GM19043 (cell line): ENCODE data around the gene PITHD1.
"Not testable (repeated sequence)": the region's sequence is repeated elsewhere in the genome, so short reads cannot be mapped to it uniquely, and the experiment has no call there.

Experiments
- ATAC-seq: cut with Tn5 transposase; IDR thresholded peaks from one replicate; pipeline ENCODE4 v1.9.1; 2021; ENCODE audit warnings: low read depth; ENCODE audit not compliant: unreplicated experiment

Gene PITHD1

DNA sequence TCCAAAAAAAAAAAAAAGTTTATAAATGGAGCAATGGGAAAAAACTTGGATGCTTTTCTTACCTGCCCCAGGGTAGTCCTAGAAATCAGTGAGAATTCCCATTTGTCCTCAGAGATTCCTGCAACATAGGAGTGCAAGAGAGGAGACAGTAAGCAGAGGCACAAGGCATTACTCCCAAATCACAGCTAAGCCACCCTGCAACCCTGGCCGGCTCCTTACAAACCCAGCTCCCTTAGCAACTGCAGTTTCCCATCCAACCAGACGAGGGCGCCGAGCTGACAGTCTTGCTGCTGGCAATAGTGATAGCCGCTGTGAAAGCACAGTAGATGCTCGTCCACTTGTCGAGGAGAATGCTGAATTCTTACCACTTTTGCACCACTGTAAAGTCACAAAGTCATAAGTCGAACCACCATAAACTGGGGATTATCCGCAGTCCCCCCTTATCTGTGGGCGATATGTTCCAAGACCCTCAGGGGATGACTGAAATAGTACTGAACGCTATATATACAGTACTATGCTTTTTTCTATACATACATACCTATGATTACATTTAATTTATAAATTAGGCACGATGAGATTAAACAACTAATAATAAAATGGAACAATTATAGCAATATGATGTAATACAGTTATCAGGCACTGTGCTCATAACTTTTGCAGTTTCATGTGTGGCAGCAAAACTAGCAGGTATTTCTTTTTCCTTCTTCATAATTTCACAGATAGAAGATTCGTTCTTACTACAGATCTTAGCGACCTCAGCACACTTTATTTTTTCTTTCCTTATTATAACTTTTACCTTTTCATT lies 6.0 kb upstream of the PITHD1 start:
- peak; percentile 51 for ATAC-seq

DNA sequence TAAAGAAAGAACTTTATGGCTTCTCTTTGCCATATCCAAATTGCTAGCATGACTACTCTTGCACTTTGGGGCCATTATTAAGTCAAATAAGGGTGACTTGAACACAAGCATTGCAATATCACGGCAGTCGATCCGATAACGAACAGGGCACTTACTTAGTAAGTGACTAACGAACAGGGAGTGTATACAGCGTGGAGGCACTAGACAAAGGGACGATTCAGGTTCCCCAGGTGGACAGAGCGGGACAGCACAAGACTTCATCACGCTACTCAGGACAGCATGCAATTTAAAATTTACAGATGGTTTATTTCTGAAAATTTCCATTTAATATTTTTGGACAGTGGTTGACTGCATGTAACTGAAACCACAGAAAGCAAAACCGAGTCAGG lies 5.4 kb upstream of the PITHD1 start:
- no peak for ATAC-seq

- no peak for ATAC-seq
Observed at GRCh38 chr1:23774174-23774880, 3.9 kb upstream of the PITHD1 start.

DNA sequence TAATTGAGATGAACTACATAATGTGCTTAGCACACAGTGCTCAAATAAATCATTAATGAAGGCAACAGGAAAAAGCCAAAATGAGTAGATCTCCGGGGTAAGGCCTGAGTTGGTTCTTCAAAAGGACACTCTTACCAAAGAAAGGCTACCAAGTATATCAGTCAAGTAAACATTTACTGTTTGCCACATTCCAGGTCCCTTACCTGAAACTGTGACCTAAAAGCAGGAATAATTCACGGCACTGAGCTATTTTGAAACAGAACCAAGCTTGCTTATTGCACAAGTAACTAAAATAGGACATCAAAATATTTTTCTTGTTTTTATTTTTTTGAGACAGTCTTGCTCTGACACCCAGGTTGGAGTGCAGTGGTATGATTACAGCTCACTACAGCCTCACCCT lies 2.0 kb upstream of the PITHD1 start:
- no peak for ATAC-seq

- no peak for ATAC-seq
Observed at GRCh38 chr1:23779826-23780371, 1.7 kb downstream of the PITHD1 start.

DNA sequence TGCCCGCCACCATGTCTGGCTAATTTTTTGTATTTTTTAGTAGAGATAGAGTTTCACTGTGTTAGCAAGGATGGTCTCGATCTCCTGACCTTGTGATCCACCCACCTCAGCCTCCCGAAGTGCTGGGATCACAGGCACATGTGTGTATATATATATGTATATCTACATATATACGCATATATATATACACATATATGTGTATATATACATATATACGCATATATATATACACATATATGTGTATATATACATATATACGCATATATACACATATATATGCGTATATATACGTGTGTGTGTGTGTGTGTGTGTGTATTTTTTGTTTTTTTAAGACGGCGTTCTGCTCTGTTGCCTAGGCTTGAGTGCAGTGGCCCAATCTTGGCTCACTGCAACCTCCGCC lies 4.9 kb downstream of the PITHD1 start:
- ATAC-seq, result not testable (repeated sequence)

- ATAC-seq, result no peak
Observed at GRCh38 chr1:23784846-23785245, 6.6 kb downstream of the PITHD1 start.

DNA sequence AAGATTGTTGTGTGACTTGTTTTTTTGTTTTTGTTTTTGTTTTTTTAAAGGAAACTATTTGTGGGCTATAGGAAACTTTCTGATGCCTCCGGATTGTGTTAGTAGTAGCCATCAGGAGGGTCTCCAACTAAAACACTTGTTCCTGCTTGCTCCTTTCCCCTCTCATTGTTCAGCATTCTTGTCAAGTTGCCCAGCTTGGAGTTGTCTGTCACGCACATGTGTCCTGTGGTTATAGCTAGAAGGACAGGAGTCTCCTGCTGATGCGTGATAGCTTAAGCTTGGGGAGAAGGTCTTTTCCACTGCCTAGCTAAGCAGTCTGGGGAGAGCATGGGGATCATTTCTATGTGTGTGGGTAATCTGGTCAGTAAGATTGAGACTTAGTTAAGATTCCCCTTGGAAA lies 9.5 kb downstream of the PITHD1 start:
- ATAC-seq, result no peak

- ATAC-seq, result no peak
Observed at GRCh38 chr1:23788695-23789094, 10.5 kb downstream of the PITHD1 start.

DNA sequence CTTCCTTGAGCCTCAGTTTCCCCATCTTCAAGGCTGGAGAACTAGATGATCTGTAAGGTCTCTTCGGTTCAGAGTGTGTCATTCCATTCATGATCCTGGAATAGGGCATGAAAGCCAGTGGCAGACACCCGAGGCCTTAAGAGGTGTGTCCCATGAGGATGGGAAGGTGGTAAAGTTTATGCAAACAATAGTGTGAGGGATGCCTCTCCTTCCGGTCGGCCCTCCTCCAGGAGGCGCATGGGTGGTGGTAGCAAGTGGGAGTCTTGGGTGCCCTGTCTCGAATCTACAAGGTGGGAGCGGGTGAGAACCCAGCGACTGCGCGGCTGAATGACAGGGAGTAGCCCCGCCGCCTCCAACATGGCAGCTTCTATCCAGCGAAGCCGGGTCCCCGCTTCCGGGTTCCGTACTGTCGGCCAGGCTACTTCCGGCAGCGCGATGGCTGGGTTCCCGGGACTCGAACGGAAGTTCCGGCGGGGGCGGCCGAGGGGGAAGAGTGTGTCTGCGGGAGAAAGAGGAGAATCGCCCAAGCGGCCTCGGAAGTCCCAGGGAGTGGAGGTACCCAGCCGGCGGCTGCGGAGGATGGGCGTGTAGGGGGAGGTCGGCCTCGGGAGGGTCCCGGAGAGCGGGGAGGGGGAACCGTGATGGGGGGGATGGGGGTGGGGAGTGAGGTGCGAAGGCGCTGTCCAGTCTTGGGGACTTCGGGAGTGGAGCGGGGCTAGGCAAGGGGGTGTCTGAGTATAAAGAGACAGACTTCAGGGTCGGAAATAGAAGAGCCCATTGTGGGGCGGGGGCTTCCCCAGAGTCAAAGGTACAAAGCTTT lies 12.7 kb downstream of the PITHD1 start, which contains the start of gene LYPLA2:
TSS of gene LYPLA2 (plus strand) at position 450 of the 820 bp plus-strand sequence. CDS start 1,538 bp downstream, outside the sequence.
- ATAC-seq, result peak; percentile 93

DNA sequence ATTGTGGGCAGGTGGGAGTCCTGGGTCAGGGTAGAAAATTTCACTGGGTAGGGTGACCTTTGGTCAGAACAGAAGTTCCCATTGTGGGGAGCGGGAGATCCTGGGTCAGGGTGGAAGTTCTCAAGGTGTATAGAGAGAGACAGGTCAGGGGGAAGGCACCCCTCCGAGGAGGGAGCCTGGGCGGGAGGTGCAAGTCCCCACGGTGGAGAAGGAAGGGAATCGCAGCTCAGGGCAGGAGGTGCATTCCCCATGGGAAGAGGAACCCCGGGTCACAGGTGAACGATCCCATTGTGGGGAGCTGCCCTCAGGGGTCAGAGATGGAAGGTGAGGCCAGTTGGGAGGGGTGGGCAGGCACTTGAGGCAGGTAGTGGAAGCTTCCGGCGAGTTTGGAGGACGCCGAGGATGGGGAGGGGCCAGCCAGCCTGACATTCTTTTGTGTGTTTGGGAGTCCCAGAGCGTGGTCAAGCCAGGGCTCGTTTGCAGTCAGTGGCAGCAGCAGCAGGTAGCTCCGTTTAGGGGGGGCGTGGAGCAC lies 13.4 kb downstream of the PITHD1 start:
- ATAC-seq, result no peak

- ATAC-seq, result no peak
Observed at GRCh38 chr1:23792151-23792945, 14.1 kb downstream of the PITHD1 start.

GRCh38 chr1:23793018-23793781 lies 15.0 kb downstream of the PITHD1 start:
- ATAC-seq, result no peak

DNA sequence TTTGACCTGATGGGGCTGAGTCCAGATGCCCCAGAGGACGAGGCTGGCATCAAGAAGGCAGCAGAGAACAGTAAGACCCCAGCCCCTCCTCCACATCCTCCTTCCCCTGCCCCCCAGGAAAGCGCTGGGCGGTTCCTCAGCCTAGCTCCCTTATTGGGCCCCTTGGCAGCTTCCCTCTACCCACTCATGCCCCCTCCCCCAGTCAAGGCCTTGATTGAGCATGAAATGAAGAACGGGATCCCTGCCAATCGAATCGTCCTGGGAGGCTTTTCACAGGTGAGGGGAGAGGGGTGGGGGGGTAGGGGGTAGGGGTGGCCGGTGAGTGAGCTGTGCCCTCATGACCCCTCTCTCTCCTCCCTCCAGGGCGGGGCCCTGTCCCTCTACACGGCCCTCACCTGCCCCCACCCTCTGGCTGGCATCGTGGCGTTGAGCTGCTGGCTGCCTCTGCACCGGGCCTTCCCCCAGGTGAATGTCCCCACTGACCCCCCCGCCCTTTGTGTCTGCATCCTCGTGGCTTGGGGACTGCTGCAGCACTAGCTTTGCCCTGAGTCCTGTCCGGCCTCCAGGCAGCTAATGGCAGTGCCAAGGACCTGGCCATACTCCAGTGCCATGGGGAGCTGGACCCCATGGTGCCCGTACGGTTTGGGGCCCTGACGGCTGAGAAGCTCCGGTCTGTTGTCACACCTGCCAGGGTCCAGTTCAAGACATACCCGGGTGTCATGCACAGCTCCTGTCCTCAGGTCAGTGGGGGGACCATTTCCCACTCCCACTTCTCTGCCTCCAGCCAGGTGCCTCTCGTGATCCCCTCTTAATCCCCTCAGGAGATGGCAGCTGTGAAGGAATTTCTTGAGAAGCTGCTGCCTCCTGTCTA lies 15.9 kb downstream of the PITHD1 start:
- ATAC-seq, result no peak

DNA sequence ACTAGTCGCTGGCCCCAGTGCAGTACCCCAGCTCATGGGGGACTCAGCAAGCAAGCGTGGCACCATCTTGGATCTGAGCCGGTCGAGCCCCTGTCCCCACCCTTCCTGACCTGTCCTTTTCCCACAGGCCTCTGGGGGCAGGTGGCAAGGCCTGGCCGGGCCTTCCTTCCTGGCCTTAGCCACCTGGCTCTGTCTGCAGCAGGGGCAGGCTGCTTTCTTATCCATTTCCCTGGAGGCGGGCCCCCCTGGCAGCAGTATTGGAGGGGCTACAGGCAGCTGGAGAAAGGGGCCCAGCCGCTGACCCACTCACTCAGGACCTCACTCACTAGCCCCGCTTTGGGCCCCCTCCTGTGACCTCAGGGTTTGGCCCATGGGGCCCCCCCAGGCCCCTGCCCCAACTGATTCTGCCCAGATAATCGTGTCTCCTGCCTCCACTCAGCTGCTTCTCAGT lies 16.5 kb downstream of the PITHD1 start:
- ATAC-seq, result not testable (repeated sequence)

DNA sequence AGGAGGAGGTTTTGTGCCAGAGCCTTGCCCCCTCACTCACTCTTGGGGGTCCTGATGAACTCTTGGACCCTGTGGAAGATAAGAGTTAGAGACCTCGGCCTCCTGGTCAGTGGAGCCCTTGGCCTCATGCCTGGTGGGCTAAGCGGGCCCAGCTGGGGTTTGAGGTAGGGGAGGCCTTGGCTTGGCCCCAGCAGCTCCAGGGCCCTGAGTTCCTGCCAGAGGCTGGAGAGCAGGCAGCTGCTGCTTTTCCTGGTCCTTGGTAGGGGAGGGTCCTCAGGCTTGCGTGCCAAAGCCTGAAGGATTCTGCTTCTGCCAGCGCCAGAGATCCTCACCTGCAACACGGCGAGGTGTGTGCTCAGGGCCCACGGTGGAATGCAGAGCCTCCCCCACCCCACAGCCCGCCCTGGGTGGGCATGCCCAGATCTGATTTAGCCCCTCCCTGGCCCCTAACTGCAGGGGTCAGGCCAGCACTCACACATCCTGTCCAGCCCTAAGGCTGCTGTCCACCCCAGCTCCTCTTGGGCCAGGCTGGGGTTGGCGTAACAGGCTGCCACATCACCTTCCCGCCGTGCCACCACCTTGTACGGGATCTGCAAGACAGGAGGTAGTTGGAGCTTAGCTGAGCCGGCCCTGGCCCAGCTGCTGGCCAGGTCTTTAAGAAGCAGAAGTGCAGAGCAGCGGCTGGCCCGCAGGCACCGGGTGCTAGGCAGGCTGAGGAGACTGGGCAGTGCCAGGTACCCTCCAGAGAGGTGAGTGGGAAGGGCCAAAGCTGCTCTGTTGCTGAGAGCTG lies 17.7 kb downstream of the PITHD1 start:
- no peak for ATAC-seq
